HG03159 (cell line): Measurements from ENCODE around the gene SP3.

Experiments used
- ATAC-seq: cut with Tn5 transposase; IDR thresholded peaks from one replicate; pipeline ENCODE4 v1.9.1; 2021; ENCODE audit warnings: mild to moderate bottlenecking, moderate library complexity; ENCODE audit not compliant: unreplicated experiment

SP3 gene

GRCh38 chr2:173947131-173947530 is 18.0 kb downstream of the SP3 start:
- no peak for ATAC-seq

GRCh38 chr2:173943738-173944137 is 21.4 kb downstream of the SP3 start:
- ATAC-seq, result no peak

DNA sequence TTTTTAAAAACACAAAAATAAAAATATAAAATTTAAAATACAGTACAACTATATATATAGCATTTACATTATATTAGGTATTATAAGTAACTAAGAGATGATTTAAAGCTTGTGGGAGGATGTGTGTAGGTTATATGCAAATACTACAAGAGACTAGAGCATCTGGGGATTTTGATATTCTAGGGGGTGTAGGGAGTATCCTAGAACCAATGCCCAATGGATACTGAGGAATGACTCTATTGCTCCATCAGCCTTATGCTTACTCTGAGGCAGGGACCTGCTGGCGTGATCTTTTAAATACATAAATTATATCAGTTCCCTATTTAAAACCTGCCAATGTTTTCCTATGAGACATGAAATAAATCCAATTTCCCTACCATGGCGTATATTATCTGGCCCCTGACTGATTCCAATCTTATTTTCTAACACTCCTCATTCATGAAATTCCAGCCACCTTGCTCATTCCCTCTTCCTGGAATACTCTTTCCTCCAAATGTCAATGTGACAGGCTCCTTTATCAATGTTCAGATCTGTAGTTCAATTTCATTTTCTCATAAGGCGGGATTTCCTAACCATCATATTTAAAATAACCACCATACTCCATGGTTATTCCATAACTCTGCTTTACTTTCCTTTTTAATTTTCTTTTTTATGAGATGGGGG is 22.2 kb downstream of the SP3 start:
- no peak for ATAC-seq

DNA sequence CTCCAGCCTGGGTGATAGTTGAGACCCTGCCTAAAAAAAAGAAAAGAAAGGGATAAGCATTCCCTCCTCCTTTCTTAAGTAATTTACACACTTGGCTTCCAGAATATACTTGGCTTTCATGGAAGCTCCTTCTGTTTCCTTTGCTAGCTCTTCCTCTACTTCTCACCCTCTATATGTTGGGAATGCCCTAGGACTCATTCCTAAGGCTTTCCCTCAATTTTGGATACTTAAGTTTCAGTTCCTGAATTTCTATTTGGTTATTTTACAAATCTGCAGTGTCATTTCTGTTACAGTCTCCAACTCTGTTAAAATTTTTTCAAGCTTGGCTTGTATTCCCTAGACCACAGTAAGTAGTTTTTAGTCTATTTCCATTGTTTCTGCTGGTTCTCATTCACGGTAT is 23.6 kb downstream of the SP3 start:
- no peak for ATAC-seq

DNA sequence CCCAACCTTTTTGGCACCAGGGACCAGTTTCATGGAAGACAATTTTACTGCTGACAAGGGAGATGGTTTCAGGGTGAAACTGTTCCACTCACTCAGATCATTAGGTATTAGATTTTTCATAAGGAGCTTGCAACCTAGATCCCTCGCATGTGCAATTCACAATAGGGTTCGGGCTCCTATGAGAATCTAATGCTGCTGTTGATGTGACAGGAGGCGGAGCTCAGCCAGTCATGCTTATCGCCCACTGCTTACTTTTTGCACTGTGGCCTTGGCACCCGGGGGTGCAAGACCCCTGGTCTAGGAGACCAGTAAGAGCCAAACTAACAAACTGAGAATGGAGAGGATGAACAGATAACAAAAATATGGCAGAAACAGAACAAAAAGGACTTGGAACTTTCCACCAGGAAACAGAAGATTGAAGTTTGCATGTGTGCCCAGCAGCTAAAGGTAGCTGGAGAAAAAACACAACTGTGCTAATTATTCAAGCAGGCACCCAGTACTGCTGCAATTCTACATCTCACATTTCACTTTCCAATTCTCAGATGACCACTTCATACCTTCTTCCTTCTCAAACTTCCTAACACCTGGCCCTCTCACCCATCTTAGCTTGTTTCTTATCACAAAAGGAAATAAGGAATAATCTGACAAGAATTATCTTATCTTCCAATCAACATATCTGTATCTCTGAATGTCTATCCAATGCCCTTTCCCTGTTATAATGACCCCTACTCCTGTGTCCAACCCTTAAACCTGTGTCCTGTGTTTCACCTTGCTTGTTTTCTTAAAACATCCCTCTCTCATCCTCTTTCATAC is 24.8 kb downstream of the SP3 start:
- ATAC-seq, result no peak

DNA sequence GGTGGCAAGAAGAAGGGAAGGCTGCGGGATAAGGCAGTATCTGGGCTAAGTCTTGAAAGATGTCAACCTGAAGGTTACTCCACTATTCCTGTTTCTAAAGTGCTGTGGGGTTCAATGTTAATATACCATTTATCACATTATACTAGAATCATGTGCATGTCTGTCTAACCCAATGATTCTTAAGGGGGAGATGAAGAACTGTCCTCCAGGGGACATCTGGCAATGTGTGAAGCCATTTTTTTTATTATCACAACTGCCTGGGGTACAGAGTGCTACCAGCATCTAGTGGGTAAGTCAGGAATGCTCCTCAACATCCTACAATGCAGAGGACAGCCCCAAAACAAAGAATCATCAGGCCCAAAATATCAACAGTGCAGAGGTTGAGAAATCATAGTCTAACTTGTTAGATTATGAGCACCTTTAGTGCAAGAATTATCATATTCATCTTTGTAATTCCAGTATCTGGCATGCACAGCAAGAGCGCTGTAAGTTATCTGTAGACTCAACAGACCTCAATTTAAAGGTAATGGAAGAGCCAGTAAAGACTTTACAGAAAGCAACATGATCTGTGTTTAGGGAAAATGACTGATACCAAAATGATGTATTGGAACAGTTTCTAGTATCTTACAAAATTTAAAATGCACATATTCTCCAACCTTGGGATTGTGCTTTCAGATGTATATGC is 26.3 kb downstream of the SP3 start:
- no peak for ATAC-seq

- no peak for ATAC-seq
These were observed 29.9 kb downstream of the SP3 start for GRCh38 chr2:173935305-173935704.

- no peak for ATAC-seq
These were observed 30.3 kb downstream of the SP3 start for GRCh38 chr2:173934895-173935294.

DNA sequence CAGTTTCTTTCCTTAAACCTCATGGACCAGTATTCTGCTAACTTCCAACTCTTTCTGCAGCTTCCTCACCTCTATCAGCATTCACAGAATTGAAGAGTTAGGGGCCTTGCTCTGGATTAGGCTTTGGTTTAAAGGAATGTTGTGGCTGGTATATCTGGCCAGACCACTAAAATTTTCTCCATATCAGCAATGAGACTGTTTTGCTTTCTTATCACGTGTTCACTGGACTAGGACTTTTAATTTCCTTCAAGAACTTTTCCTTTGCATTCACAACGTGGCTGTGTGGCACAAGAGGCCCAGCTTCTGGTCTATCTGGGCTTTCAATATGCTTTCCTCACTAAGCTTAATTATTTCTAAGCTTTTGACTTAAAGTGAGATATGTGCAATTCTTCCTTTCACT is 33.4 kb downstream of the SP3 start:
- ATAC-seq, result no peak

DNA sequence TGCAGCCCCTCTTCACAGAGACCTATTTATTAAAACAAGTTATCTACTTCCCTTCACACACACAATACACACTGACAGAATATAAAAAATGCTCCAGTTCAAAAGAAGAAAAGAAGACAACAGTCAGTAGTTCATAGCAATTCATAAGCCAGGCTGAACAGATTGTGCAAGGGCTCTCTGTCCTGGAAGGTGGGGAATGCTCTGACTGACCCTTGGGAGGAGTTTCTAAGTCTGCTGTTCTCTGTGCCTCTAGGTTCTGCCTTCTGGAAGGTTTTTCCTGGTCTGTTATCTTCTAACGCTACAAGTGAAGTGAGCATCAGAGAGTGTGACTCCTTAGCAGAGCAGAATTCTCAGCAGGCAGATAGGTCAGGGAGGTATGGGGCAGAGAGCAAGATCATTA is 35.7 kb downstream of the SP3 start:
- no peak for ATAC-seq

- no peak for ATAC-seq
These were observed 38.3 kb downstream of the SP3 start for GRCh38 chr2:173926875-173927274.

GRCh38 chr2:173924285-173924684 is 40.9 kb downstream of the SP3 start:
- ATAC-seq, result no peak

DNA sequence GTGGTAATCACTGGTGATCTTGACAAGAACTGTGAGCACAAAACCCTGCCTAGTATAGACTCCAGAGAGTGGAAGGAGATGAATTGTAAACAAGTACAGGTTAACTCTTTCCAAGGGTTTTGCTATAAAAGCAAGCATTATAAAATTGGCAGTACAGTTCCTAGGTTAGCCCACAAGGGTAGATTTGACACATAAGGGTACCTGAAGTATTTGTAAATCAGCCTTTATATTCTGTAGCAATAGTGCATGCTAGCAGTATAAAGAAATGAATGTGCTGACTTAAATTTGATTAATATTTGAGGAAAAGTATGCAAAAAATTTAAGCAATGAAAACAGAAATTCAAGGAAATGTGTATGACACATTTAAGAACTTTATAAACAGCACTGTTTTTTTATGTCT is 42.4 kb downstream of the SP3 start:
- no peak for ATAC-seq

DNA sequence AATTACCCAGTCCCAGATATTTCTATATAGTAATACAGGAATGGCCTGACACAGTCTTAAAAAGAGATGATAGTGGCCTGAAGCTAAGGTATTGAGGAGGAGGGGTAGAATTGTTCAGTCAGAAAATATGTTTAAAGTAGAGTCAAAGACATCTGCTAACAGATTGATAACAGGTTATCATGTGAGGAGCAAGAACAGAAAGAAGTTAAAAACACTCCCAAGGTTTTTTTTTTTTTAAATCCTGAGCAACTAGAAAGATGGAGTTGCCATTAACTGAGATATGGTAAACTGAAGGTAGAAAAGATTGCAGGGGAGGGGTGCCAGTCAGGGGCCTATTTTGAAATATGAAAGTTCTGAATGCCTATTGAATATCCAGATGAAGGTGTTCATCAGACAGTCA is 43.1 kb downstream of the SP3 start:
- ATAC-seq, result no peak

DNA sequence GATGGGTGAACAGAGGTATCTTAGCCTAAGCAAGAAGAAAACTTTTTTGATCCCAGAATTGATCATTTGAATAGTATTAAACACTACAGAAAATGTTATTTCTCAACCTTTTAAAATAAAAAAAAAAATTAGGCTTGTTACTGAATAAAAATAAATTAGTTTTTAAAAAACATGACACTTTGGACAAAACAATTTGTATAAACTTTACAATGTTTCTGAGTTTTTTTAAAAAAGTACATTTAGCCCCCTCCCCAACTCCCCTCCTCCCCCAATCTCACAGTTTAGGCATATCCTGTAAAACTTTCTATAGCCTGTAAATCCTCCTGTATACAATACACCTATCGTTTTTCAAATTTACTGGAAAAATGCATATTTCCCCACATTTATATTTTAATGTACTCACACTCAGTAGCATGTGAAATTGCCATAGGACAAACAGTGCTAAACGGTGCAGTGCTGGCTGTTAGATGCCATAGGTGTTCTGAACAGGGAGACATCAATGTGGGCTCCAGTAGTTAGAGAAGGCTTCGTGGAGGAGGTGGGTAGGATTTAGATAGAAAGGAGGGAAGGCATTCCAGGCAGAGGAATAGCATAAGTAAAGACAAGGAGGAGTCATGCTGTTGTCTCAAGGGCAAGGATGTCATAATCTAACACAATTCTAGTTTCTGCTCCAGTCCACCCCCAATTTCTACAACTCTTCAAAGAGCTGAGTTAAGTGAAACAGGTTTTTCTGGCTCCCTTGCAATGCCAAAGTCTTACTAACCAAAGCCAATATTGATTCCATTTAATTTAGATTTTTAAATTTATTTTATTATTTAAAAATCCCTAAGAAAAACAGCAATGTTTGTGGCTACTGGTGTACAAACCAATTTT is 50.9 kb downstream of the SP3 start:
- no peak for ATAC-seq

- no peak for ATAC-seq
These were observed 55.3 kb downstream of the SP3 start for GRCh38 chr2:173909846-173910245.

- no peak for ATAC-seq
These were observed 58.5 kb downstream of the SP3 start for GRCh38 chr2:173906626-173907025.

- no peak for ATAC-seq
These were observed 61.4 kb downstream of the SP3 start for GRCh38 chr2:173903601-173904394.

DNA sequence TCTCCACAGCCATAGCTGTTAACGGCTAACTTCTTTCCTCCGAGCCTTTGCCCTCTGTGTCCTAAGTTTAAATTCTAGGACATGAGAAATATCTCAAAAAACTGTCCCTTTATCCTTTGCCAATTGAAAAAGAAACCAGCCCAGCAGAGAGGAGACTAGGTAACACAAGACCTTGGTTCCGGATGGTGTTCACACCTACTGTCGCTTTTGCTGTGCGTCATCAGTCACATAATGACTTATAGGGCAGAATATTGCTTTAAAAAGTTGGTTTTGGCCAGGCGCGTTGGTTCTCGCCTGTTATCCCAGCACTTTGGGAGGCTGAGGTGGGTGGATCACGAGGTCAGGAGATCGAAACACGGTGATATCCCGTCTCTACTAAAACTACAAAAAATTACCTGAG is 66.2 kb downstream of the SP3 start:
- ATAC-seq, result no peak

GRCh38 chr2:173898178-173898668 is 67.0 kb downstream of the SP3 start:
- peak; percentile 90 for ATAC-seq
